Esophagus mucosa (tissue), 1 donor: ENCODE measurements around the gene NSD1. TPM values are rescaled to one million over a fixed set of nuclear protein-coding genes. Genes with fewer than 3 reads are reported as not detected.

ENCODE experiments used
- ATAC-seq: fragments of 200-7000 bp; cut with Tn5 transposase; one replicate; pipeline ENCODE4 v1.9.1; 2020
- total RNA-seq: library from RNA; stranded (reverse); gene quantifications from one replicate; pipeline ENCODE4 v1.2.4, GENCODE V29; 2023
- donor health status: DM: yes; HTN: yes; CAD: no.

The NSD1 gene
- total RNA-seq, 1 donor from 2014 or later = 53.8 TPM

GRCh38 chr5:177295924-177296323 is 162.4 kb downstream of the NSD1 start:
- no peak for ATAC-seq

GRCh38 chr5:177296581-177296980 is 163.0 kb downstream of the NSD1 start:
- ATAC-seq = no peak

DNA sequence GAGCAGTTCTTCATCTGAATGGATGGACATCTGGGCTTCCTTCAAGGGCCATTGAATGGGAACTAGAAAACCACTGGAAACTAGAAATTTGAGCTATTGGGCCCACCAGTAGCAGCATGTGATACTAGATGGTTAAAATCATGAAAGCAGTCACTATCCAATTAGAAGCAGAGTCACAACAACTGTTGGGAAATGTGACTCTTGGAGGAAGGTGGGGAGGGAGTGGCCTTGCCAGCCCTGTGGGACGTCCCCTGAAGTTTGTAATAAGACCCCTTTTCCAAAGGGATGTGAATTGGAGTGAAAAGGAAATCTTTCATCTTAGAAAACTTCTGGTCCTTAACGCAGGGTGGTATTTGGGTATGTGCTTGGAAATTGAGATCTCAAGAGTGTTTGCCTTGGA is 164.3 kb downstream of the NSD1 start:
- no peak for ATAC-seq

DNA sequence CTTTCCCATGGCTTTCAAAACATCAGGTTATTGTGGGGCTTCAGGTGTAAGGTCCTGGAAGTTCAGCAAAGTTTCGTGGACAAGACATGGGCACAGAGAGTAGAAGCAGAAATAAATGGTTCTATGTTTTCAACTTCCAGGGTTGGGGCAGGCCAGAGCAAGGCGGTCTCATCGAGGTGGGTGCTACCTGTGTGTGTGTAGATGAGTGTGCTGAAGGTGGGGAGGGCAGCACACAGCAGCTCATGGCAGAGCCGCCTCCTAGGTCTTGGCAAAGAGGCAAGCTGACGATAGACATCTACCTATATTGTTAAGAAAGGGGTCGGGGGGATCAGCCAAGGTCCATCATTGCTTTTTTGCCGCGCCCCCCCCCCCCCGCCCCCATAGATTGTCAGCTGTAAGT is 166.1 kb downstream of the NSD1 start:
- no peak for ATAC-seq

DNA sequence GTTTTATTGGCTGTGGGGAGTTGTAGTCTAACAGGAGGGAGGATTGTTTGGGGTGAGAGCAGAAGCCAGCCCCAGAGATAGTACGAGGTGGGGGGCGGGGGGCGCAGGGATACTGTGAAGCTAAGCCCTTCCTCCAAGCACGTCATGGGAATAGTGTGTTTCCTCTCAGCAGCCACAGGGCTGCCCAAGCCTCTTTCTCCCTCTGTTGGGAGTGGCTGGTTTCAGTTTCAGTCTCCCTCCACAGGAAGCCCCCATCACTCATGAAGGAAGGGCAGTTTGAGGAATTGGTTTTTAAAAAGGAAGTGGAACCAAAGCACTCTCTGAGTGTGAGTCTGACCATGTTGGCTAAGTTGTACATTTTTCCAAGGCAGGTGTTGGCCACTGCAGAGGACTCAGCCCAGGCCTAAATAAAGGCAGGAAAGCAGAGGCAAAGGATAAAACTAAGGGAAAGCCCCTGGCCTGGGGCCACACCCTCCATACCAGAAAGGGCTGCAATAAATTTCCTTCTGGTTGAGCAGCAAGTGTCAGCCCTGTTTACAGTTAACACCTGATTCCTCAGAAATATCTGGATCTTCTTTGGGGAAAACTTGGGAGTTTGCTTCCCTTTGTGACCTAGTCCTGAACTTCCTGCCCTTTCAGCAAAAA is 166.8 kb downstream of the NSD1 start:
- ATAC-seq = peak; percentile 13

GRCh38 chr5:177300951-177301350 is 167.4 kb downstream of the NSD1 start:
- ATAC-seq = peak; percentile 24

DNA sequence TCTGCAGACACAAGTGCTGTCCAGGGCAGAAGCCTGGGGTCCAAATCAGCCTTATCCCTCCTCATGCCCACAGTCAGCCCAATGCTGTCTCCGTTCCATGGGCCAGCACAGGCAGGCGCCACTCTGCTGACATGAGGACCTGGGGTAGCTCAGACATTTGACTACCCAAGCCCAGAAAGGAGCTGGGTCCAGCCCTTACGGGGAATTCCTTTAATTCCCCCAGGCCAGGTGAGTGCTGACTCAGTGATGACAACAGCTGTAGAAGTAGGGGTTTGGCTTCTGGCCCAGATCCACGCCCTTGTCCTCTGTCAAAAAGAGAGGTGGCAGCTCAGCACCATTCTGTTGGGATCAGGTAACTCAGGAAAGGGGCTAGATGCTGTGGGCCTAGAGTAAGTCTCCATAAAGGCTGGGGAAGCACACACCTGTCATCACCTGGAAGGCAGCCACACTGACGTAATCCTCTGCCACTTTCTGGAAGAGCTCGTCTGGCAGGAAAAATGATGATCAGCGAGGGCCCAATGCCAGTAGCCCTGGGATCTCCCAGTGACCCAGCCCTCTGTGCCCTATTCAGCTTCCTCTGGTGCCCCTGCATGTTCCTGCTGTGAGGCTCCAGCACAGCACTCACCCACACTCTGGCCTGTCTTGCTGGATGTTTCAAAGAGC is 168.1 kb downstream of the NSD1 start:
- peak; percentile 75 for ATAC-seq

DNA sequence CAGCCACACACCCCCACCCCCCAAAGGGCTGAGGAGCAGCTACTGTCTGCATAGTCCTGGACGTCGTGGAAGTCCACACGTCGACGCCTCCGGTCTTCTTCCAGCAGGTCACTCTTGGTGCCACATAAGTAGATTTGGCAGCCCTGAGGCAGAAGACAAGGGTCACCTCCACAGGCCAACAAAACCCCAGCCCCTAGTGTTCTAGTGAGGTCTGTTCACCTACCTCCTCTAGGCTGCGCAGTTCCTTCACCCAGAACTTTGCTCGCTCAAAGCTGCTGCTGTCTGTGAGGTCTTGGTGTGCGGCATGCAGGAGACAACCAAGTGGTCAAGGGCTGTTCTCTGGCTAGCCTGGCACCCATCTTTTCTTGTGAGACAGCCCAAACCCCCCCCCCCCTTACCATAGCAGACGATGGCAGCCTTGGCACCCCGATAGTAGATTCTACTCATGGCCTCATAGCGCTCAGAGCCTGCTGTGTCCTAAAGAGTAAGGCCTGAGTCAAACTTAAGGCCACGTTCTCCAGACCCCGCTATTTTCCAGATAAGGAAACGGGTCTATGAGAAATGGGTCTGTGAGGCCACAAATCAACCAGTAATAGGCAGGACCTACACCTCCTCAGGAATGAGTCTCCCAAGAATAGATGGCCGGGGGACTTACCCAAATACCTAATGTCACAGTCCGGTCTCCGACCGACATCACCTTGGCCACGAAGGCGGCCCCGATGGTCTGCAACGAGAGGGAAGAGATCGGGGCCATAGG is 169.0 kb downstream of the NSD1 start:
- ATAC-seq = no peak

DNA sequence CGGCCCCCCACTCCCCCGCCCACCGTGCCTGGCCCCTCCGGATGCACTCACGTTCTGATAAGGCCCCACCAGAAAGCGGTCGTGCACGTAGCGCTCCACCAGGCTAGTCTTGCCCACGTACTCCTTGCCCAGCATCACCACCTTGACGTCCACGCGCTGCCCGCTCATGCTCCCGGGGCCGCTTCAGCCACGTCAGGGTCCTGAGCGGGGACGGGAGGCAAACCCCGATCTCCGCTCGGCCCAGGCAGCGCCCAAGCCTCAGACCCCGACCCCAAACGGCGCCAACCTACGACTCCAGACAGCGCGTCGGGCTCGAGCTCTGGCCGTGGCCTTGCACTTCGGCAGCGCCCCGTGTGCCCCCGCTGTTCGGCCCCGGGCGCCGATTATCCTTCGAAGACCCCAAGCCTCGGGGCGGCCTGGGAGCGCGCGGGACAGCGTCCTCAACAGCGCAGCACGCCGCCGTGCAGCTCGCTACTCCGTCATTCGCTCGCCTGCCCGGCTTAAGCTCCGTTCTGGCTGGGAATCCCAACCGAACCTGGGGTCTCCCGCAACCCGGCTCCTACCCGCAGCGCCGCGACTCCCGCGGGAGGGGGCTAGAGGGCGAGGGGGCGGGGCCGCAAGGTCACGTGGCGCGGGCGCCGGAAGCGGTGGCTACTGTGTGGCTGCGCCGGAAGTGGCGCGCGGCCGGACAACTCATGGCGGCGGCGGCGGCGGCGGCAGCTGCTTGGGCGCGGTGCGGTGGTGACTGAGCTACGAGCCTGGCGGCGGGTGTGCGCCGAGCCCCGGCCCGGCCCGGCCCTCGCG is 169.8 kb downstream of the NSD1 start, which contains the start of the genes PRELID1 and RAB24:
PRELID1 (plus strand) TSS at position 679 of the 804 bp plus-strand sequence. CDS start 187 bp downstream, outside the sequence.
RAB24 (minus strand) TSS at position 599 of the 804 bp plus-strand sequence; CDS start at position 168, 431 bp downstream.
- peak; percentile 51 for ATAC-seq

DNA sequence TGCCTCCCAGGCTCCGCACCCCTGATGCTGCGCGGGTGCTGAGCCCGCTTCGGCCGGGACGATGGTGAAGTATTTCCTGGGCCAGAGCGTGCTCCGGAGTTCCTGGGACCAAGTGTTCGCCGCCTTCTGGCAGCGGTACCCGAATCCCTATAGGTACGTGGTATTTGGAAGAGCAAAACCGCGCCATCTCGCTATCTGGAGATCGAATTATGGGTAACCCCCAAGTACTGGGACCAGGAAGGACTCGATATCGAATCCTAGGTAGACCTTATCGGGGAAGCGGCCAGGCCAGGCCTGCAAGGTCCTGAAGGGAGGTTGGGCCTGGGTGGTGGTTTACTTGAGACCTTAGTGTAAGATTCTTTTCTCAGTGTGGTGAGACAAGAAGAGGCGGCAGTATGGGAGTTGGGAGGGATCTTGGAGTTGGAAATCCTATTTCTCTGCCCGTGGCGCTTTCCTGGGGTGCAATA is 170.4 kb downstream of the NSD1 start:
- ATAC-seq = no peak

DNA sequence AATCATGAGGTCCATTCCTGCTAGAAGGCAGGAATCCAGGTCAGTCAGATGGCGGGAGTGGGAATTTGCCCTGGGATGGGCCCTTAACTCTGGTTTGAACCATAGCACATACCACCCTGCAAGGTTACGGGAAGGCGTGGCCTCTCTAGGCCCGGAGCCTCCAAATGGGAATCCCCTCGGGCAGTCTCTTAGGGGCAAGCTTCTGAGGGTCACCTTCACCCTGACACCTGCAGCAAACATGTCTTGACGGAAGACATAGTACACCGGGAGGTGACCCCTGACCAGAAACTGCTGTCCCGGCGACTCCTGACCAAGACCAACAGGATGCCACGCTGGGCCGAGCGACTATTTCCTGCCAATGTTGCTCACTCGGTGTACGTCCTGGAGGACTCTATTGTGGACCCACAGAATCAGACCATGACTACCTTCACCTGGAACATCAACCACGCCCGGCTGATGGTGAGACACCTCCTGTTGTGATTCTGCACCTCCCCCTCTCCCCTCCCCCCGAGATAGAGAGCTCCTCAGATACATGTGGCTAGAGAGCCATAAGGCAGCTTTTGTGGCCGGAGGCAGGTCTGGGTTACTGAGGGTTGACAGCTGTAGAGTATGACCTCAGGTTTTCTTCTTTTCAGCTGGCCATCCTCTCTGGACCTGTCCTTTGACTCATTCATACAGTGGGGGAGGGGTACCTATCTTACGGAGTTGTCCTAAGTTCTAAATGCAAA is 171.0 kb downstream of the NSD1 start:
- no peak for ATAC-seq

DNA sequence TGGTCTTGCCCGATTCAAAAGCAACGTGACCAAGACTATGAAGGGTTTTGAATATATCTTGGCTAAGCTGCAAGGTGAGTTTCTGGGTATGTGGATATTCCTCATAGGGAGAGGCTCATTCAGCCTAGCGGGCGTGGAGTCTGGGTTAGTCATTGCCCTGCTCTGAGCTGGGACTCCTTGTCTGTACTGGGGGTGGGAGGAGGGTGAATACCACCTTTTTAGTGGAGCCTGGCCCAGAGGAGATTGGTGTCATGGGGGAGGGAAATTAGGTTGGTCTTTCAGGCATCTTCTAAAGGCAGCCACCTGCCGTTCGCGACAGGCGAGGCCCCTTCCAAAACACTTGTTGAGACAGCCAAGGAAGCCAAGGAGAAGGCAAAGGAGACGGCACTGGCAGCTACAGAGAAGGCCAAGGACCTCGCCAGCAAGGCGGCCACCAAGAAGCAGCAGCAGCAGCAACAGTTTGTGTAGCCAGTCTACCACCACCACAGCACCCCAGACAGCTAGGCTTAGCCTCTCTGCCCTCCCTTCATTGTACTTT is 172.6 kb downstream of the NSD1 start:
- ATAC-seq = peak; percentile 35

DNA sequence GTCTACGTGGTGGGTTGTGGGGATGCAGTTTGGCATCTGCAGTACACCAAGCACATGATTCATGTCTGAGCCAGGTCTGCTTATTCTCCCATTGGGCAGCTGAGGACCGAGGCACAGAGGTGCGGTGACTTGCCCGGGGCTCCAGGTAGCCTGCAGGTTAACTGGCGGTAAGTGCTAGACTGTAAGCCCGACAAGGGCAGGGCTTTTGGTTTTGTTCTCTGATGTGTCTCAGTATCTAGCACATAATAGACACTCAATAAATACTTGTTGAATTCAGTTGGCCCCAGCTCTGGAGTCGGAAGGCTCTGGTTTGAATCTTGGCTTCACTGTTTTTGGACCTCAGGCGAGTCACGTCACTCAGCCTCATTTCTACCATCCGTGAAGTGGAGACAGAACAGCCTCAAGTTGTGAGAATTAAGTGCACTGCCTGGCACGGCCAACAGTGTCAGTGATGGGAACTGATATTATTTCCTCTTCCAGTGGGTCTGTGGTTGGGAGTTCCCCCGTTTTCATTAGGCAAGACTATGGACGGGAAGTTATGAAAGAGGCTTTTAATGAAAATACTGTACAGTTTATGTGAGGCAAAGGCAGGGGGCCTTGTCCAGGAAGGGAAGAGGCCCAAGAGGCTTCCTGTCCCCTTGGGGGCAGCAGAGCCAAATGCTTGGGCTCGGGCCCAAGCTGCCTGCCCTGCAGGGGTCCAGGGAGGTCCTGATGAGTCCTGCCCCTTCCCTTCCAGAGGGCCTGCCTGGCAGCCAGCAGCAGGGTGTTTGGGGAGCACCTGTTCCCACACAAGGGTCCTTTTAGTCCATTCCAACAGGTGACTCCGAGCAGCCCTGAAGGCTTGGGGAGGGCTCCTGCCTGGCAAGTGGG is 173.3 kb downstream of the NSD1 start:
- no peak for ATAC-seq

- no peak for ATAC-seq
Measured at GRCh38 chr5:177307544-177308363, 174.2 kb downstream of the NSD1 start.

GRCh38 chr5:177308740-177309139 is 175.2 kb downstream of the NSD1 start:
- ATAC-seq = no peak

GRCh38 chr5:177309351-177310191 is 176.0 kb downstream of the NSD1 start:
- ATAC-seq = peak; percentile 46

DNA sequence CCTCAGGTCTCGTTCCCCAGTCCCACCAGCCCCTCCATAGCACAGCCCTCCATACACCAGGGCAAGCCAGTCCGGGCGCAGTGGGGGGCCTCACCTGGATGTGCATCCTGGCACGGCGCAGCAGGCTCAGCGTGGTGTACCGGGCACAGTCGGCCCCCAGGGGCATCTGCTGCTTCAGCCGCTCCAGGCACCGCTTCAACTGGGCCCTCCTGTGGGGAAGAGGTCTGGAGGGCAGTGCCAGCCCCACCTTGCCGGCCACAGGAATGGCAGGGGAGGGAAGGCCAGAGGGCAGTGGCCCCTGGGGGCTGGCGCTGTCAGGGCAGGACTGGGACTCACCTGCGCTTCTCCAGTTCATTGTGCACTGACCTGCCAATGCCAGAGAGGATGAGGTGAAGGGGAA is 176.8 kb downstream of the NSD1 start:
- no peak for ATAC-seq

- no peak for ATAC-seq
Measured at GRCh38 chr5:177310757-177311391, 177.3 kb downstream of the NSD1 start.
